ENCODE measurements around the gene ADGRV1. TPM values are rescaled to one million over a fixed set of nuclear protein-coding genes. Genes with fewer than 3 reads are reported as not detected.

The ADGRV1 gene
- total RNA-seq, 1 experiment from 2014 or later = 64.8 TPM

DNA sequence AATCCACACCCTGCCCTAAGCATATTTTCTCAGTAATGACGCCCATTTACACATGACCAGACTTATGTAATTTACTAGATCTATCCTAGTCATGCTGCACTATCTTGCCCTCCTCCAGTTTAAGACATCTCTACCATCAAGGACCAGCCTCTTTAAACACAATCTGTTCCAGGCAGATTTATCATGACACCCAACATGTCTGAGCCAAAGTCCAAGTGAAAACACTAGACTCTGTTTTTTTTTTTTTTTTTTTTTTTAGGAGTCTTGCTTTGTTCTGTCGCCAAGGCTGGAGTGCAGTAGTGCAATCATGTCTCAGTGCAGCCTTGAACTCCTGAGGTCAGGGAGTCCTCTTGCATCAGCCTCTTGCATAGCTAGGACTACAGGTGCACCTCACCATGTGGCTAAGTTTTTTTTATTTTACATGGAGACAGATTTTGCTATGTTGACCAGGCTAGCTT lies 469.9 kb downstream of the ADGRV1 start:
- H3K9me3 ChIP-seq (ENCODE audit: control insufficient read depth, low read depth, low read length) = no peaks in the 10 kb centered on the region
- WGBS (ENCODE audit: extremely low coverage, insufficient read length, low lambda C conversion rate) = no CpG with 5 or more reads among the region's 2 CpGs
- no peaks in the 10 kb centered on the region for H3K9me3 Mint-ChIP-seq
- H2BK20ac ChIP-seq (ENCODE audit: low read depth, low read length, poor library complexity, severe bottlenecking) = no peak overlapping the region
- no peak overlapping the region for H3K18ac ChIP-seq (ENCODE audit: insufficient read length, low read depth, low read length)
- no peak overlapping the region for H4K8ac ChIP-seq (replicated peaks; ENCODE audit: insufficient read length, low read depth, low read length)
- no peak overlapping the region for H2BK5ac ChIP-seq (ENCODE audit: insufficient read length, low read length)
- H3K79me1 ChIP-seq (ENCODE audit: insufficient read depth, low read depth, low read length, poor library complexity, severe bottlenecking) = no peaks in the 10 kb centered on the region
- peak overlapping the region in 1 of 3 experiments; percentile 19; a peak in 1 of 7 replicates for H3K27ac Mint-ChIP-seq
- H3K79me2 ChIP-seq (ENCODE audit: insufficient read depth, low read length) = no peaks in the 10 kb centered on the region
- H3K4ac ChIP-seq (ENCODE audit: low read depth, low read length) = no peak overlapping the region
- H3K56ac ChIP-seq (ENCODE audit: insufficient read length, low read depth, low read length) = no peak overlapping the region
- H3K27me3 ChIP-seq (ENCODE audit: insufficient read depth, low read length) = no peaks in the 10 kb centered on the region
- no peak overlapping the region for H3K23ac ChIP-seq (ENCODE audit: insufficient read length, low read depth, low read length)
- H3K4me1 Mint-ChIP-seq = peaks cover 7 to 10% of the 10 kb centered on the region in 2 experiments
- H2BK15ac ChIP-seq (ENCODE audit: low read depth, low read length) = no peak overlapping the region
- no peak overlapping the region for H3K9ac ChIP-seq (ENCODE audit: extremely low read depth, insufficient read length, low read length)
- H4K20me1 ChIP-seq (ENCODE audit: control insufficient read depth, insufficient read depth, insufficient read length) = no peaks in the 10 kb centered on the region
- no peak overlapping the region for H2AFZ ChIP-seq (ENCODE audit: low read length)
- no peak overlapping the region for H2BK120ac ChIP-seq (ENCODE audit: low read depth, low read length, poor library complexity, severe bottlenecking)
- H3K4me3 Mint-ChIP-seq = no peak overlapping the region
- no peak overlapping the region for H3K27ac ChIP-seq (ENCODE audit: insufficient read length, low read depth, low read length)
- no peaks in the 10 kb centered on the region for H3K27me3 Mint-ChIP-seq (ENCODE audit: low read depth)
- no peak overlapping the region for H3T11ph ChIP-seq (ENCODE audit: low read length)
- DNase-seq = no peak
- TF ChIP-seq, protein P1, sequence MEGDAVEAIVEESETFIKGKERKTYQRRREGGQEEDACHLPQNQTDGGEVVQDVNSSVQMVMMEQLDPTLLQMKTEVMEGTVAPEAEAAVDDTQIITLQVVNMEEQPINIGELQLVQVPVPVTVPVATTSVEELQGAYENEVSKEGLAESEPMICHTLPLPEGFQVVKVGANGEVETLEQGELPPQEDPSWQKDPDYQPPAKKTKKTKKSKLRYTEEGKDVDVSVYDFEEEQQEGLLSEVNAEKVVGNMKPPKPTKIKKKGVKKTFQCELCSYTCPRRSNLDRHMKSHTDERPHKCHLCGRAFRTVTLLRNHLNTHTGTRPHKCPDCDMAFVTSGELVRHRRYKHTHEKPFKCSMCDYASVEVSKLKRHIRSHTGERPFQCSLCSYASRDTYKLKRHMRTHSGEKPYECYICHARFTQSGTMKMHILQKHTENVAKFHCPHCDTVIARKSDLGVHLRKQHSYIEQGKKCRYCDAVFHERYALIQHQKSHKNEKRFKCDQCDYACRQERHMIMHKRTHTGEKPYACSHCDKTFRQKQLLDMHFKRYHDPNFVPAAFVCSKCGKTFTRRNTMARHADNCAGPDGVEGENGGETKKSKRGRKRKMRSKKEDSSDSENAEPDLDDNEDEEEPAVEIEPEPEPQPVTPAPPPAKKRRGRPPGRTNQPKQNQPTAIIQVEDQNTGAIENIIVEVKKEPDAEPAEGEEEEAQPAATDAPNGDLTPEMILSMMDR (conservative IDR thresholded peaks at IDR 0.05) = no peak
- H2BK12ac ChIP-seq (ENCODE audit: insufficient read length, low read depth, low read length) = no peak overlapping the region
- H4K5ac ChIP-seq (ENCODE audit: insufficient read length, low read depth, low read length) = no peak overlapping the region
- no peaks in the 10 kb centered on the region for H3K23me2 ChIP-seq (ENCODE audit: insufficient read length, low read depth, low read length, poor library complexity, severe bottlenecking)
- H3K14ac ChIP-seq (ENCODE audit: insufficient read depth, low read length) = no peak overlapping the region
- H4K91ac ChIP-seq (ENCODE audit: insufficient read length, low read depth, low read length) = no peak overlapping the region
- H3K36me3 Mint-ChIP-seq (ENCODE audit: insufficient read depth in 1 of 3, low read depth in 3 of 3) = no peaks in the 10 kb centered on the region
- no peak overlapping the region for H2AK5ac ChIP-seq (ENCODE audit: insufficient read length, low read length)
- no peak overlapping the region for H3K4me2 ChIP-seq (ENCODE audit: insufficient read depth, insufficient read length, low read length)
- no peaks in the 10 kb centered on the region; the same call in 1 of the 2 replicates for H3K4me1 ChIP-seq (ENCODE audit: insufficient read depth, low read length)

Data from H9 (cell line).